T47D (cell line): ENCODE measurements around the gene SNPH.

Experiments
- DNase-seq, 2 experiments: peaks; one replicate each; pipeline versions ENCODE4 v3.0.0 to v3.0.0-alpha.2; 2011 to 2012; ENCODE audit warnings: low read depth in 1 of 2, low spot score in 1 of 2
- JUND ChIP-seq: IDR thresholded peaks from 2 replicates; pipeline ENCODE4 v1.6.1; 2012; ENCODE audit warnings: low read depth
- in situ Hi-C: cut with HindIII; loops from 2 replicates; pipeline ENCODE4 v1.10.0; 2016; ENCODE audit warnings: low sequenced_read_pairs, low pct_unique_long_range_greater_than_20kb

The SNPH gene

DNA sequence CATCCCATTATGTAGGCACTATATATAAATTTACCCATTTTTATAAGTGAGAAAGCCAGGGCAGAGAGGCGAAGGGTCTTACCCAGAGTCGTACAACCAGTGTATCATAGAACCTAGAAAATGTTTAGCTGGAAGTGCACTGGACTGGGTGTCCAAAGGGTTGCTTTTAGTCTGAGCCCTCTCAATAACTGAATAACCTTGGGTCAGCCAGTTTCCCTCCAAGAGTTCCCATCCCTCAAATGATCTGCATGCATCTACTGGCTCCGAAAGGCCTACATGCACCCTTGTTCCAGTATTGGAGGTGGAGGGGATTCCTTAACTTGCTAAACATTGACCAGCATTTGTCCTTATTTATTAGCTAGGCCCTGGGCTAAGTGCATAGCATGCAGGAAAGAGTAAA lies 3.8 kb downstream of the SNPH start:
- in situ Hi-C loops, result no loop called here
- DNase-seq, result no peak
- TF ChIP-seq JUND, result no peak

- in situ Hi-C loops, result no loop called here
- no peak for DNase-seq
- TF ChIP-seq JUND, result no peak
Observed at GRCh38 chr20:1272368-1273100, 6.4 kb downstream of the SNPH start.

DNA sequence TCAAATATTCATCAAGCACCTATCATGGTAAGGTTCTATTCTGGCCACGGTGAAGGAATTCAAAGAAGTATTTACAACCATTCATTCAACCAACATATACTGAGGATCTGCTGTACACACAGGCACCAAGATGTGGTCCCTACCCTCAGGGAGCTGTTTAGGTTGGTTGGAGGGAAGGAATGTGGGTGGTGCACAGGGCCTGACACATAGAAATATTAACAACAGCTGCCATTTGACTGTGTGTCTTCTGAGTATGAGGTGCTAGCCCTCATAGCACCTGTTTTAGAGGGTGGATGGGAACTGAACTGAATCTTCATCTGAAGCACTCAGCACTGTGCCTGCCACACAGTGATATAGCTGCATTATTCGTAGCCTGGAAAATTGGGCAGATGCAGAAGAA lies 7.3 kb downstream of the SNPH start:
- in situ Hi-C loops, result no loop called here
- TF ChIP-seq JUND, result no peak
- DNase-seq, result no peak

DNA sequence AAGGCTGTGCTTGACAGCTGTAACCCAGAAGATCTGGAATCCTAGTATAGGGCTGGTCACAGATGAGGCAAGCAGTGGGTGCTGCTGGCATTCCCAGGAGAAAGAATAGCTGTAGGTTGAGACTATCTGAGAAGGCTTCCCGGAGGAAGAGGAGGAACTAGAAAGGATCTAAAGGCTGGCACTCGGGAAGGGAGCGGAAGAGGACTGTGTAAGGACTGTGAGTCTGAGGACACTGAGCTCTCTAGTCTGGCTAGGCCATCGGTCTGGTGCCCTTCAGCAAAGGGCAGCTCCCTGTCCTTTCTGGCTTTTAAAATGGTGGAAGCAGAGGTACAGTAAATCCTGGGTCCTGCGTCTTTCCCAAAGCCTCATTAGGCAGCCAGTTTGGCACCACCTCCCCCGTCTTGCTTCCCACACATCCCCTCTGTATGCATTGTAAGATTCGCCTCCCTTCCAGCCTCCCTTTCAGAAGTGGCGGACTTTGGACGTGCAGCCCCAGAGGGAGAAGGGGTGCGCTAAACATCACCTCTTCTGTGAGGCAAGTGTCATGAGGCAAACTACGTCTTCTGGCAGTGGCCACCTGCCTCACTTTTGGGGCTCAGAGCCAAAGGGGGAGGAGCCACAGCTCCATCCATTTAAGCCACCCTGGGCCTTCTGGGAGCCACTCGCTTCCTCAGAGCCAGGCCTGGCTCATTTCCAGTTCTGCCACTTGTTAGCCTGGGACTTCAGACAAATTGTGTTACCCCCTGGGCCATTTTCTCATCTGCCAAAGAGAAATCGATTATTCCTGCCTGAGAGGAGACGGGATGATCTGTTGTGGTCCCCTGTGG lies 8.6 kb downstream of the SNPH start:
- DNase-seq, result no peak
- no peak for TF ChIP-seq JUND
- in situ Hi-C loops, result no loop called here

- in situ Hi-C loops, result no loop called here
- TF ChIP-seq JUND, result no peak
- no peak for DNase-seq
Observed at GRCh38 chr20:1275919-1276318, 9.8 kb downstream of the SNPH start.

GRCh38 chr20:1277529-1278322 lies 11.6 kb downstream of the SNPH start:
- TF ChIP-seq JUND, result no peak
- no peak for DNase-seq
- in situ Hi-C loops, result no loop called here

DNA sequence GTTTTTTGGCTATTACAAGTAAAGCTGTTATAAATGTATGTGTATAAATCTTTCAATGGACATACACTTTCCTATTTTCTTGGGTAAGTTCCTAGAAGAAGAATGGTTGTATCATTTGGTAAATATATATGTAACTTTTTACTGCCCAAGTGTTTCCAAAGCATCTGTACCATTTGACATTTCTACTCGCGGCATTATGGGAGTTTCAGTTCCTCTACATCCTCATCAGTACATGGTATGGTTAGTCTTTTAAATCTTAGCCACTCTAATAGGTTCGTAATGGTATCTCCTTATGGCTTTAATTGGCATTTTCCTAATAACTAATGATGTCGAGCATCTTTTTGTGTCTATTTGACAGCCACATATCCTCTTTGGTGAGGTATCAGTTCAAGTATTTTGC lies 12.9 kb downstream of the SNPH start:
- no peak for TF ChIP-seq JUND
- DNase-seq, result no peak
- in situ Hi-C loops, result no loop called here

DNA sequence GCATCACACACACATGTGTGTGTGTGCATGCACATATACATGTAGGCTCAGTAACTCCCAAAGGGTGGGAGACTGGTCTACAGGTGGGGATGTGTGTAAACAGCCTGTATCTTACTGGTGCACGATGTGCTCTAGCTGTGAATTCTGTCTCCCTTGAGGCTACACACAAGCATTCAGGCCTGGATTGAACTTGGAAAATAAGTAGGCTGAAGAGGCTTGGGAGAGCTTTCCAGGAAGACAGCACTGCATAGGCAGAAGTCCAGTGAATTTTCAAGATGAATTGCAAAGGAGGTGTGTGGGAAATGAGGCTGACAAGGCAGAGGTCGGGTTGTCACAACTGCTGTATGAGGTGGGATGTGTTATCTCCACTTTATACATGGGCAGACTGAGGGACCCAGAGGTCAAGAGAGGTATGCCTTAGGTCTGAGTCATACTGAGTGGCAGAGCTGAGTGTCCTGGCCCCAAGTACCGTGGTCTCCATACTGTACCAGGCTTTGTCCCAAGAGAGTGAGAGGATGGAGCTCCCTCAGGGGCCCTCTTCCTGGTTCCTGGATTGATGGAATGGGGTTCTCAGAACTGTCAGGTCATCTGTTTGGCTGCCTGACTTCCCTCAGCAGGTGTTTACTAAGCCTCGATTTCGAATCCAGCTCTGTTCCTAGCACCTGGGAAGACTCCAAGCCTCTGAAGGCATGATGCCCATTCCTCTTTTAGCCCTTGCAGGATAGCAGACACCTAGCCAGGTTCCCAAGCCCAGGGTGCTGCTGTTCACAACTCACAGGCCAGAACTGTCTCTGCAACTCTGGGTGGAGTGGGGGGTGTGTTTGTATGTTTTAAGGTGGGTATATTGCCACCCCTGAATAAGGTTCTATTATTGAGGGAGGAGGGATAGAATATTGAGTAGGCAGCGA lies 14.4 kb downstream of the SNPH start:
- no peak for DNase-seq
- in situ Hi-C loops, result no loop called here
- no peak for TF ChIP-seq JUND

DNA sequence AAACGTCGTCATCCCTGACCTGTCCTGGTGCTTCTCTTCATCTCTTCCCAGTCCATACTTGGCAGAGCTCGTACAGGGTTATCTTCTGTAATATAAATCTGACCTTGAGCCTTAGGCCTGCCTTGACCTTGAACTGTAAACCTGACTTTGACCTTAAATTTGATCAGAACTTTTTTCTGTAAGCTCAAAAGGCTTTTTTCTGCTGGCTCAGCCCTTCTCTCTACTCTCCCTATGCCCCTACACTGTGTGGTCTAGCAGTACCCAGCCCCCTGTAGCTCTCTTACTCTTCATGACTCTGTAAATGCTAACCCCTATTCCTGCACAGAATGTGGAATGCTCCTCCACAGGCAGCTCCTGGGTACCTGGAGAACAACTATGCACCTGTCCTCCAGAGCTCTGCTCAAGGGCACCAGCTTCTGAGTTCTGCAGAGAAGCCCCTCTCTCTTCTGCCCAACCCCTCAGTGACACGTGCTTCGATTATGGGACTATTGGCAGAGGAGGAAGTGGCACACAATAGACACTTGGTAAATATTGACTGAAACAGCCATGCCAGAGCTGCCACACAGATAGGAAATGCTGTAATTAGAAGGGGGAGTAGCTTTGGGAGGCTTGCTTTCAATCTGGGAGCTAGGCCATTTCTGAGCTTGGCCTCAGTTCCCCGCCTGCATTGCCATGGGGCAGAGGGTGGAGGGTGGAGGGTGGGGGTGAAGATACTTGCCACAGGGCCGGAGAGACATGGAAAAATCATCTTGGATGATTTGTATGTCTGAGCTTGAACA lies 15.4 kb downstream of the SNPH start:
- in situ Hi-C loops, result no loop called here
- no peak for DNase-seq
- no peak for TF ChIP-seq JUND

DNA sequence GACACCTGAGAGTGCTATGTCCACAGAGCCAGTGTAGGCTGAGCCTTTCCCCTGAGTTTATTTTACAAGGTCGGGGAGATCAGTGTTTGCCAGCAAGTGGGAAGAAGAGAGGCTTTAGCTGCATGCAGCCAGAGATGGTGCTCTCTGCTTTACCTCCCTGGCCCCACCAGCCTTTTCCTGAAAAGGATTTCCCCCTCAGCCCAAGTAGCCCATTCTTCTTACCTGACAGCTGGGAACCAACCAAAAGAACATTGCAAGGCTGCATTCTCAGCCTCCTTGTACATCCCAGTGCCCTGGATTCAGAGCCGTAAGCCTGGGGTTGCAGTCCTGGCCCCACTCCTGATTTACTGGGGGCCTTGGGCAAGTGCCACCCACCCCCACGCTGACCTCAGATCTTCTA lies 16.9 kb downstream of the SNPH start:
- no peak for TF ChIP-seq JUND
- no peak for DNase-seq
- in situ Hi-C loops, result no loop called here
